ENCODE results near the gene NEUROG1.
"Not testable (repeated sequence)": the region's sequence is repeated elsewhere in the genome, so short reads cannot be mapped to it uniquely, and the experiment has no call there.

NEUROG1 gene

DNA sequence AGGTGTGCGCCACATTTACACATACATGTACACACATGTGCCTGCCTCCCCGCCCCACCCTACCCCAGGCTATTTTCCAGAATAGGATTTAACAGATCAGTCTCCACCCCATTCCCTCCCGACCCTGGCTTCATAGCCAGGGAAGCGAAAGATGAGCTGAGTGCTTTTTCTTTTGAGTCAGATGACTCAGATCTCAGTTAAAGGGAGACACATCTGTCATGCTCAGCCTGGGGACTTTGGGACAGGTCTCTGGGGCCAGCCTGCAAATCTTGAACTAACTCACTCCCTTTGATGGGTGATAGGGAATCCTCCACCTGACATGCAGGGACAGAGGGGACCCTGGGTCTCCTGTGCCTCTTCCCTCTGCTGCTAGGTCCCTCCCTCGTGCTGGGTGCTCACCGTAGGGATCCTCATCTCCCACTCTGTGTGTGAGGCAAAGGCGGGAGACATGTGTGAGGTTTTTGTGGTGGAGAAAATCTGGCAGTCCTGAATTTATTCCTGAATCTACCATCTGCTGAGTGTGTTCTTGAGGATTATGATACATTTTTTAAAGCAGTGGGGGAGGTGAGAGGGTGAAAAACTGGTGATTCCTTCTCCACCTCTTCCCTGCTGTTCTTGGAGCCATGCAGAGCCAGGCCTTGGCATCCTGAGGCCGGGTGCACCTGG lies 37.7 kb downstream of the NEUROG1 start:
- POLR2A ChIA-PET, result interaction anchor here (0.6 to 1.2 kb wide), 2 partner anchors 7 to 10 kb away, joined by 3 to 4 read pairs; no protein-coding TSS in a partner anchor
- TF ChIP-seq BHLHE40 (IDR thresholded peaks at IDR 0.05; ENCODE audit: borderline replicate concordance), result no peak
- no peak for TF ChIP-seq TARDBP (IDR thresholded peaks at IDR 0.05)
- no peak for TF ChIP-seq SUZ12 (IDR thresholded peaks at IDR 0.05)
- TF ChIP-seq, protein P1, sequence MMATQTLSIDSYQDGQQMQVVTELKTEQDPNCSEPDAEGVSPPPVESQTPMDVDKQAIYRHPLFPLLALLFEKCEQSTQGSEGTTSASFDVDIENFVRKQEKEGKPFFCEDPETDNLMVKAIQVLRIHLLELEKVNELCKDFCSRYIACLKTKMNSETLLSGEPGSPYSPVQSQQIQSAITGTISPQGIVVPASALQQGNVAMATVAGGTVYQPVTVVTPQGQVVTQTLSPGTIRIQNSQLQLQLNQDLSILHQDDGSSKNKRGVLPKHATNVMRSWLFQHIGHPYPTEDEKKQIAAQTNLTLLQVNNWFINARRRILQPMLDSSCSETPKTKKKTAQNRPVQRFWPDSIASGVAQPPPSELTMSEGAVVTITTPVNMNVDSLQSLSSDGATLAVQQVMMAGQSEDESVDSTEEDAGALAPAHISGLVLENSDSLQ (IDR thresholded peaks at IDR 0.05), result no peak
- no peak for TF ChIP-seq ELF4 (IDR thresholded peaks at IDR 0.05)
- no peak for TF ChIP-seq LEF1 (IDR thresholded peaks at IDR 0.05; ENCODE audit: borderline replicate concordance)
- TF ChIP-seq HDGF (IDR thresholded peaks at IDR 0.05; ENCODE audit: borderline replicate concordance), result no peak
- no peak for TF ChIP-seq ZNF384 (IDR thresholded peaks at IDR 0.05)
- no peak for TF ChIP-seq FOXA1 (IDR thresholded peaks at IDR 0.05)
- no peak for TF ChIP-seq FOXK2 (IDR thresholded peaks at IDR 0.05)
- TF ChIP-seq SP1 (IDR thresholded peaks at IDR 0.05), result no peak
- no peak for TF ChIP-seq NFRKB (IDR thresholded peaks at IDR 0.05)
- TF ChIP-seq CTBP1 (IDR thresholded peaks at IDR 0.05; ENCODE audit: borderline replicate concordance), result no peak
- no peak for TF ChIP-seq FOXM1 (IDR thresholded peaks at IDR 0.05; ENCODE audit: borderline replicate concordance)
- CTCF ChIA-PET, result interaction anchor here (1.0 to 1.2 kb wide), 2 partner anchors 32 to 56 kb away, joined by 3 read pairs; no protein-coding TSS in a partner anchor
- no peak for DNase-seq (ENCODE audit: extremely low spot score)

DNA sequence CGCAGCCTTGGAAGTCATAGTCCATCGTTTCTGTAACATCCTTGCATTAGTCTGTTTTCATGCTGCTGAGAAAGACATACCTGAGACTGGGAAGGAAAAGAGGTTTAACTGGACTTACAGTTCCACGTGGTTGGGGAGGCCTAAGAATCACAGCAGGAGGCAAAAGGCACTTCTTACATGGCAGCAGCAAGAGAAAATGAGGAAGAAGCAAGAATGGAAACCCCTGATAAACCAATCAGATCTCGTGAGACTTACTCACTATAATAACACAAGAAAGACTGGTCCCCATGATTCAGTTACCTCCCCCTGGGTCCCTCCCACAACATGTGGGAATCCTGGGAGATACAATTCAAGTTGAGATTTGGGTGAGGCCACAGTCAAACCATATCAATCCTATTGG lies 40.2 kb downstream of the NEUROG1 start:
- CTCF ChIA-PET; DNase-seq (ENCODE audit: extremely low spot score); POLR2A ChIA-PET: not testable (repeated sequence)

DNA sequence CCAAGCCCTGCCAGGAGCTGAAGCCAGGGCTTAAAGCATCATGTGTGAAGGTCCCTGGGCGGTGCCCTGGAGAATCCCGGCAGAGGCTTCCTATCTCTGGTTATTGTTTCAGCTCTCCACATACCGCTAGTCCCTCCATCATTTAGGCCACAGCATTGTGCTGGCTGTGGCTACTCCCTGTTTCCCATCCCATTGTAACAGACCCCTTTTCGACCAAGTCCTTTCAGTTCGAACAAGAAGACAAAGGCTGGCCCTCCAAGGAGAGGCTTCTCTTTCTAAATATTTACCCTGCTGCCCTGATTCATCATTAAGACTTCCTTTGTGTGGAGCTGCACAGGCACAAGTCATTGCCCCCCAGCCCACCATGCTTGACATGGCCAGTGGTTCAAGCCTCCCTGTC lies 41.6 kb downstream of the NEUROG1 start:
- ChIA-PET CTCF (interaction anchor here (0.7 to 1.9 kb wide), 3 partner anchors 28 to 67 kb away, joined by 3 to 4 read pairs (median 3); no protein-coding TSS in a partner anchor), POLR2A (no interaction called here)
- TF ChIP-seq ARNT (IDR thresholded peaks at IDR 0.05) (no peak), L3MBTL2 (conservative IDR thresholded peaks at IDR 0.05) (no peak)
- no peak for DNase-seq (ENCODE audit: extremely low spot score)

DNA sequence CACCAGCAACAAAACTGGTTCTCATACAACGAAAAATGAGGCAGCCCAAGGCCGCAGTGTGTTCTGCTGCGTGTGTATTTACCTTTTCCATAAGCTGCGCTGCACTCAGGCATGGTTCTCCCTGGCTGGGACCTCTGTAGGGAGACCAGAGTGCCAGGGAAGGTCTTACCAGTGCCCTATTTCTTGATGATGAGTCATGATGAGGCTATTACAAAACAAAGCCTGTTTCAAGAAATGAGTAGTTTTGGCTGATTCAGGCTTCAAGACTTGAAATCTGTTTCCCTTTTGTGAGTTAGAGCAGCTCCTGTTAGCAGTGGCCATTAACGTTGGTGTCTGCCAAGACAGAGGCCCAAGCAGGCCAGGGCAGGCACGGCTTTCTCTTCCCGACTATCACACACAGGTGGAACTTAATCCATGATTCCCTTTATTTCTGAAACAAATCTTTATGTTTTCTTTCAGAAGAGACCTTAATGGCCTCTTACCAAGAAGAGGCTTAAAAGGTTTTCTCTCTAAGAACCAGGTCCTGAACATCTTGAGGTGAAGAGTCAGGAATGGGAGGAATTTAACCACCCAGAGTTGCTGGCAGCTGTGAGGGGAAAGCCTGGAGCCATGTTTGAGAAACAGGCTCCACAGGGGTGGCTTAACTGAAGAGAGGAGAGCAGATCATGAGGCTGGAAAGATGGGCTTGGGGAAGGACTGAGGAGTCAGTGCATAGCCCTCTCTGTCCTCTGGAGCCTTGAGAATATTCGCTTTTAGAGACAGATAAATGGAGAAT lies 42.2 kb downstream of the NEUROG1 start:
- ChIA-PET CTCF (interaction anchor here (0.5 to 1.9 kb wide), 2 partner anchors 67 to 588 kb away, joined by 4 to 9 read pairs; no protein-coding TSS in a partner anchor), POLR2A (interaction anchor here (1.1 kb wide), 1 partner anchor 639 kb away, joined by 3 read pairs; the partner anchor contains the start of gene SMAD5)
- DNase-seq (ENCODE audit: extremely low spot score), result no peak
- TF ChIP-seq FOXM1 (IDR thresholded peaks at IDR 0.05; ENCODE audit: borderline replicate concordance) (no peak), FOXK2 (IDR thresholded peaks at IDR 0.05) (no peak), NFRKB (IDR thresholded peaks at IDR 0.05) (no peak), FOXA1 (IDR thresholded peaks at IDR 0.05) (no peak), HDGF (IDR thresholded peaks at IDR 0.05; ENCODE audit: borderline replicate concordance) (no peak), ELF4 (IDR thresholded peaks at IDR 0.05) (no peak)
- TF ChIP-seq, protein P1 (IDR thresholded peaks at IDR 0.05), result no peak

DNA sequence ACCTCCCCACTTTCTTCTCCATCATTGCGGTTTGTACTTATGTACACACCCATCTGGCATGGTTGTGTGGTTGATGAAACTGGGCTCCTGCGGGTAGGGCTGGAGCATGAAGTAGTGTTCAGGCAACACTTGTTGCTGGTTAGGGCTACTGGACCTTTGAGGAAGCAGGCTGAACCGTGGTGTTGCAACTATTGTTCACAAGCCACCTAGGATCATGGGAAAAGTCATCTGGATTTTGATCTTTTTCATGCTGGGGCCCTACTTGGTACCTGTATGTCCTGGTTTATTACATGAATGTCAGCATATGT lies 43.5 kb downstream of the NEUROG1 start:
- ChIA-PET POLR2A (interaction anchor here (0.8 to 1.0 kb wide), 2 partner anchors 11 to 17 kb away, joined by 3 to 5 read pairs; no protein-coding TSS in a partner anchor), CTCF (interaction anchor here (0.8 to 2.7 kb wide), 4 partner anchors 14 to 74 kb away, joined by 3 to 6 read pairs (median 6); no protein-coding TSS in a partner anchor)
- no peak for DNase-seq (ENCODE audit: extremely low spot score)
- TF ChIP-seq BHLHE40 (IDR thresholded peaks at IDR 0.05; ENCODE audit: borderline replicate concordance), result no peak
- no peak for TF ChIP-seq FOXA1 (IDR thresholded peaks at IDR 0.05)
- no peak for TF ChIP-seq SUZ12 (IDR thresholded peaks at IDR 0.05)
- no peak for TF ChIP-seq LEF1 (IDR thresholded peaks at IDR 0.05; ENCODE audit: borderline replicate concordance)
- no peak for TF ChIP-seq ARNT (IDR thresholded peaks at IDR 0.05)
- no peak for TF ChIP-seq TARDBP (IDR thresholded peaks at IDR 0.05)
- TF ChIP-seq FOXM1 (IDR thresholded peaks at IDR 0.05; ENCODE audit: borderline replicate concordance), result no peak
- no peak for TF ChIP-seq SP1 (IDR thresholded peaks at IDR 0.05)
- no peak for TF ChIP-seq ELF4 (IDR thresholded peaks at IDR 0.05)
- TF ChIP-seq HDGF (IDR thresholded peaks at IDR 0.05; ENCODE audit: borderline replicate concordance), result no peak
- no peak for TF ChIP-seq FOXK2 (IDR thresholded peaks at IDR 0.05)
- TF ChIP-seq L3MBTL2 (conservative IDR thresholded peaks at IDR 0.05), result no peak

DNA sequence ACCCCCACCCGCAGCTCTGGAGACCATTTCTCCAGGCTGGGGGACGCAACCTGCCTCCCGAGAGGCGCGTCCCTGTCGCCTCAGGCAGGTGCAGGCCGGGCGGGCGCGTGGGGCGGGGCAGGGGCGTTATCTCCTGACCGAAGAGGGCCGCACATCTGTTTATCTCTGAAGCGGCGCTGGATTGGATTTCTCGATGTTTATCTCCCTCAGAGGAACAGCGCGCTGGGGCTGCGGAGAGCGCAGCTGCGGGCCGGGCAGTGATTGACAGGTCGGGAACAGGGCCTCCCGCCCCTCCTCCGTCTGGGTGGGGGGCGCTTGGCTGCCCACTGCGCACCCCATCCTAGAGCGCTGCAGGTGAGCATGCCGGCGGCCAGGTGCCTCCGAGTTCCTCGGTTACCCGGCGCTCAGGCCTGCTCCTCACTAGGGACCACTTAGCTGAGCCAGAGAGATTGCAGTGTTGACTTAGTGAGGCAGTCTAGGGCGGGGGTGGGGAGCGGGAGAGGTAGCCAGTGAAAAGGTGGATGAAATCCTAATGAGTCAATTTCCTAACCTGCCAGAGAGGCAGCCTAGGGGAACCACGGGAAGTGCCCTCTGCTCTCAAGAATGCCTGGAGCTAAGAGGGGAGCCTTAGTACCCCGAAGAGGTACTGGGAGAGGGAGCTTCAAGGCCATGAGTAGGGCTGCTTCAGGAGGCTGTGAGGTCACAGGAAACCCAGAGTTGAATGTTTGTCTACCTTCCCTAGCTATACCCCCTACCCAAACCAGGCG lies 44.0 kb downstream of the NEUROG1 start:
- no peak for TF ChIP-seq TARDBP (IDR thresholded peaks at IDR 0.05)
- no peak for TF ChIP-seq HDGF (IDR thresholded peaks at IDR 0.05; ENCODE audit: borderline replicate concordance)
- no peak for TF ChIP-seq L3MBTL2 (conservative IDR thresholded peaks at IDR 0.05)
- TF ChIP-seq SP1 (IDR thresholded peaks at IDR 0.05), result no peak
- TF ChIP-seq, protein P1 (IDR thresholded peaks at IDR 0.05), result peak; percentile 86
- TF ChIP-seq SUZ12 (IDR thresholded peaks at IDR 0.05), result no peak
- DNase-seq (ENCODE audit: extremely low spot score), result no peak
- ChIA-PET CTCF (interaction anchor here (0.6 to 2.7 kb wide), 6 partner anchors 14 to 74 kb away, joined by 3 to 6 read pairs (median 5); no protein-coding TSS in a partner anchor), POLR2A (interaction anchor here (0.8 to 1.3 kb wide), 4 partner anchors 11 to 57 kb away, joined by 3 to 5 read pairs (median 3); no protein-coding TSS in a partner anchor)
